Mesenchymal stem cell (in vitro differentiated cells and primary cell): ENCODE results near the gene OLFM3.

Experiments used
- DNase-seq: peaks from one replicate; pipeline ENCODE4 v3.0.0-alpha.2; 2013
- H2AFZ ChIP-seq: one replicate; pipeline ENCODE4 v1.6.1; 2013; ENCODE audit warnings: low read depth, mild to moderate bottlenecking, control low read depth, inconsistent platforms, low read length, moderate library complexity
- H2AK5ac ChIP-seq: 2 replicates; pipeline ENCODE4 v1.6.1; 2013; ENCODE audit warnings: low read length, moderate library complexity, mild to moderate bottlenecking, inconsistent platforms; ENCODE audit not compliant: severe bottlenecking
- H2BK120ac ChIP-seq: one replicate; pipeline ENCODE4 v1.6.1; 2013; ENCODE audit warnings: low read depth, mild to moderate bottlenecking, inconsistent platforms, low read length, moderate library complexity
- H2BK12ac ChIP-seq, 2 experiments: one replicate each; pipeline ENCODE4 v1.6.1; 2013; ENCODE audit warnings: inconsistent platforms in 2 of 2, low read length in 2 of 2, mild to moderate bottlenecking in 2 of 2, moderate library complexity in 2 of 2, control low read depth in 1 of 2
- H2BK15ac ChIP-seq: one replicate; pipeline ENCODE4 v1.6.1; 2013; ENCODE audit warnings: mild to moderate bottlenecking, low read depth, inconsistent platforms; ENCODE audit not compliant: poor library complexity, severe bottlenecking
- H2BK5ac ChIP-seq: 2 replicates; pipeline ENCODE4 v1.6.1; 2013; ENCODE audit warnings: low read depth, mild to moderate bottlenecking, low read length, control low read depth, inconsistent platforms; ENCODE audit not compliant: poor library complexity, severe bottlenecking
- H3K14ac ChIP-seq, 2 experiments: one replicate each; pipeline ENCODE4 v1.6.1; 2013; ENCODE audit warnings: inconsistent platforms in 2 of 2, low read length in 2 of 2, control low read depth in 1 of 2, mild to moderate bottlenecking in 1 of 2, moderate library complexity in 1 of 2
- H3K18ac ChIP-seq, 2 experiments: one replicate each; pipeline ENCODE4 v1.6.1; 2013; ENCODE audit warnings: inconsistent platforms in 2 of 2, low read length in 2 of 2, control low read depth in 1 of 2, low read depth in 1 of 2, mild to moderate bottlenecking in 1 of 2
- H3K23ac ChIP-seq, 2 experiments: one replicate each; pipeline ENCODE4 v1.6.1; 2013; ENCODE audit warnings: inconsistent platforms in 2 of 2, low read length in 2 of 2, mild to moderate bottlenecking in 2 of 2, moderate library complexity in 2 of 2, control low read depth in 1 of 2
- H3K27ac ChIP-seq: 2 replicates; pipeline ENCODE4 v1.5.1; 2013; ENCODE audit warnings: mild to moderate bottlenecking, moderate library complexity, low read length, control low read depth, inconsistent platforms; ENCODE audit not compliant: poor library complexity, severe bottlenecking
- H3K27me3 ChIP-seq, 2 experiments: 2 replicates each; pipeline versions ENCODE4 v1.6.1 to v1.7.0; 2013; ENCODE audit warnings: low read length in 2 of 2, mild to moderate bottlenecking in 2 of 2, moderate library complexity in 2 of 2, control low read depth in 1 of 2, inconsistent platforms in 1 of 2; ENCODE audit not compliant: control insufficient read depth in 1 of 2, insufficient read depth in 1 of 2
- H3K36me3 ChIP-seq, 2 experiments: 2 replicates each; pipeline versions ENCODE4 v1.6.1 to v1.7.0; 2013; ENCODE audit warnings: low read length in 2 of 2, control low read depth in 1 of 2, inconsistent platforms in 1 of 2, low read depth in 1 of 2, mild to moderate bottlenecking in 1 of 2; ENCODE audit not compliant: insufficient read depth in 2 of 2, control insufficient read depth in 1 of 2
- H3K4ac ChIP-seq, 2 experiments: one replicate each; pipeline ENCODE4 v1.6.1; 2013; ENCODE audit warnings: inconsistent platforms in 2 of 2, low read length in 2 of 2, mild to moderate bottlenecking in 2 of 2, moderate library complexity in 2 of 2, control low read depth in 1 of 2, low read depth in 1 of 2
- H3K4me1 ChIP-seq: 2 replicates; pipeline ENCODE4 v1.6.1; 2013; ENCODE audit warnings: low read depth, low read length, control low read depth; ENCODE audit not compliant: control insufficient read depth, insufficient read depth
- H3K4me2 ChIP-seq: 2 replicates; pipeline ENCODE4 v1.6.1; 2013; ENCODE audit warnings: low read length, mild to moderate bottlenecking, inconsistent platforms; ENCODE audit not compliant: poor library complexity, severe bottlenecking
- H3K4me3 ChIP-seq, 2 experiments: 2 replicates each; pipeline versions ENCODE4 v1.5.1 to v1.7.0; 2013; ENCODE audit warnings: low read length in 2 of 2, mild to moderate bottlenecking in 2 of 2, control low read depth in 1 of 2, low read depth in 1 of 2; ENCODE audit not compliant: insufficient read depth in 1 of 2
- H3K79me1 ChIP-seq: replicated peaks from 2 replicates; pipeline ENCODE4 v1.6.1; 2013; ENCODE audit warnings: mild to moderate bottlenecking, control low read depth, low read length, inconsistent platforms; ENCODE audit not compliant: poor library complexity, severe bottlenecking
- H3K9ac ChIP-seq: 2 replicates; pipeline ENCODE4 v1.7.0; 2013; ENCODE audit warnings: mild to moderate bottlenecking, low read length, moderate library complexity
- H3K9me3 ChIP-seq: 2 replicates; pipeline ENCODE4 v1.7.0; 2013; ENCODE audit warnings: mild to moderate bottlenecking, low read length; ENCODE audit not compliant: control insufficient read depth
- H4K8ac ChIP-seq: one replicate; pipeline ENCODE4 v1.6.1; 2013; ENCODE audit warnings: inconsistent platforms, mild to moderate bottlenecking, low read length, moderate library complexity
- H4K91ac ChIP-seq: one replicate; pipeline ENCODE4 v1.6.1; 2013; ENCODE audit warnings: mild to moderate bottlenecking, low read length, inconsistent platforms
- WGBS: methylation state at CpG from one replicate; pipeline ENCODE4 v1.1.7; 2013; ENCODE audit warnings: mixed read lengths; 5-methylcytosine and 5-hydroxymethylcytosine counted together

The OLFM3 gene

GRCh38 chr1:101957771-101958170 is 39.0 kb downstream of the OLFM3 start:
- no peak overlapping the region for H3K14ac ChIP-seq
- H2BK15ac ChIP-seq: no peak overlapping the region
- no peak overlapping the region for H3K27ac ChIP-seq
- no peak overlapping the region for H3K9ac ChIP-seq
- no peaks in the 10 kb centered on the region for H3K9me3 ChIP-seq
- H2AK5ac ChIP-seq: no peak overlapping the region
- no peaks in the 10 kb centered on the region for H3K4me1 ChIP-seq
- H3K79me1 ChIP-seq: no peaks in the 10 kb centered on the region
- H4K8ac ChIP-seq: no peak overlapping the region
- no peak overlapping the region for H2BK5ac ChIP-seq
- no peak overlapping the region for H3K18ac ChIP-seq
- no peak overlapping the region for H3K4ac ChIP-seq
- H2AFZ ChIP-seq: no peak overlapping the region
- no peak overlapping the region for H2BK12ac ChIP-seq
- H3K36me3 ChIP-seq: no peaks in the 10 kb centered on the region
- DNase-seq: no peak
- H3K27me3 ChIP-seq: no peaks in the 10 kb centered on the region
- H3K4me3 ChIP-seq: no peak overlapping the region
- no peak overlapping the region for H3K4me2 ChIP-seq
- no peak overlapping the region for H4K91ac ChIP-seq
- no peak overlapping the region for H3K23ac ChIP-seq
- H2BK120ac ChIP-seq: no peak overlapping the region

- Histone ChIP-seq H4K8ac (no peak overlapping the region), H3K27me3 (no peaks in the 10 kb centered on the region), H3K18ac (no peak overlapping the region), H3K4ac (no peak overlapping the region), H2BK15ac (no peak overlapping the region), H3K4me3 (no peak overlapping the region), H3K14ac (no peak overlapping the region), H3K27ac (no peak overlapping the region), H3K9me3 (no peaks in the 10 kb centered on the region), H4K91ac (no peak overlapping the region), H3K79me1 (no peaks in the 10 kb centered on the region), H3K23ac (no peak overlapping the region), H3K4me1 (no peaks in the 10 kb centered on the region), H2BK12ac (no peak overlapping the region), H2BK5ac (no peak overlapping the region), H3K4me2 (no peak overlapping the region), H2AFZ (no peak overlapping the region), H2BK120ac (no peak overlapping the region), H3K9ac (no peak overlapping the region), H3K36me3 (no peaks in the 10 kb centered on the region), H2AK5ac (no peak overlapping the region)
- DNase-seq: no peak
- WGBS: 74% methylated on average over 1 of the region's 1 CpG
These were observed 43.1 kb downstream of the OLFM3 start for GRCh38 chr1:101953623-101954022.

GRCh38 chr1:101945884-101946283 is 50.8 kb downstream of the OLFM3 start:
- WGBS: 100% methylated on average over 1 of the region's 1 CpG
- no peak for DNase-seq

GRCh38 chr1:101943237-101943636 is 53.5 kb downstream of the OLFM3 start:
- Histone ChIP-seq H3K79me1 (no peaks in the 10 kb centered on the region), H3K23ac (no peak overlapping the region), H3K4me1 (no peaks in the 10 kb centered on the region), H3K4me3 (no peak overlapping the region), H3K36me3 (no peaks in the 10 kb centered on the region), H3K27ac (no peak overlapping the region), H3K4ac (no peak overlapping the region), H4K91ac (no peak overlapping the region), H3K27me3 (no peaks in the 10 kb centered on the region), H2BK12ac (no peak overlapping the region), H3K9me3 (no peaks in the 10 kb centered on the region), H2AK5ac (no peak overlapping the region), H4K8ac (no peak overlapping the region), H3K4me2 (no peak overlapping the region), H2BK5ac (no peak overlapping the region), H2BK15ac (no peak overlapping the region), H3K9ac (no peak overlapping the region), H2AFZ (no peak overlapping the region), H3K18ac (no peak overlapping the region), H3K14ac (no peak overlapping the region), H2BK120ac (no peak overlapping the region)
- 68% methylated on average over 2 of the region's 3 CpGs for WGBS
- DNase-seq: no peak

More at GRCh38 chr1:101945884-101946283, 50.8 kb downstream of the OLFM3 start:
- Histone ChIP-seq H3K27ac (no peak overlapping the region), H3K4ac (no peak overlapping the region), H2AK5ac (no peak overlapping the region), H3K14ac (no peak overlapping the region), H3K79me1 (no peaks in the 10 kb centered on the region), H3K4me3 (no peak overlapping the region), H3K4me2 (no peak overlapping the region), H3K18ac (no peak overlapping the region), H4K8ac (no peak overlapping the region), H3K23ac (no peak overlapping the region), H3K9me3 (no peaks in the 10 kb centered on the region), H3K27me3 (no peaks in the 10 kb centered on the region), H2BK5ac (no peak overlapping the region), H2BK15ac (no peak overlapping the region), H2BK12ac (no peak overlapping the region), H3K4me1 (no peaks in the 10 kb centered on the region), H2AFZ (no peak overlapping the region), H3K36me3 (no peaks in the 10 kb centered on the region), H2BK120ac (no peak overlapping the region), H3K9ac (no peak overlapping the region), H4K91ac (no peak overlapping the region)
